Sigmoid colon (tissue), 4 donors: ENCODE measurements around the gene MCTP1.

Experiments used
- CTCF ChIP-seq, 4 experiments: fragments of 450-650 bp in 3 of 4; fragments of 200-600 bp in 1 of 4; IDR thresholded peaks; one replicate each; pipeline ENCODE4 v1.5.1; 2016 to 2019; ENCODE audit warnings: antibody characterized with exemption in 4 of 4, mild to moderate bottlenecking in 3 of 4, moderate library complexity in 2 of 4
- EP300 ChIP-seq, 4 donors: sonication (generic); formaldehyde crosslinking; IDR thresholded peaks; one replicate each; pipeline ENCODE4 v1.6.1; 2017; ENCODE audit warnings: antibody characterized with exemption in 4 of 4

DNA sequence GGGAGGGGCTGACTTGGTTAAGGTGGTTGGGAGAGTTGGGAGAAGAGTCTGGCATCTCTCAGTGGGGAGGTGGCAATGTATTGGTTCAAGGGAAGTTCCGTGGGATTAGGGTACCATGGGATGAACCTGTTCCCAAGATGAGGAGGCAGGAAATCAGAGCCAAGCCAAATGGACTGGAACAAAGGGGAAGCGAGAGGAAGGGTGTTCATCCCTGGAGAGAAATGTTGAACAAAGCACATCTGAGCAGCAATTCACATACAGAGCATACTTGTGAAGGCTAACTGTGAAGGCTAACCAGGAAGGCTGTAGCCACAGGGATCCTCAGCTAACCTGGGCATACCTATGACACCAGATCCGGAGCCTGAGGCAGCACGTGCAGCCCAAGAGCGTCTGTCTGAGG, 214.0 kb downstream of the MCTP1 start:
- TF ChIP-seq CTCF (IDR thresholded peaks at IDR 0.05) (no peak), EP300 (IDR thresholded peaks at IDR 0.05) (no peak)
